Activated CD4-positive, alpha-beta memory T cell treated with anti-CD3 and anti-CD28 coated beads for 36 hours (primary cell): ENCODE data around the gene USP27X. TPM values are rescaled to one million over a fixed set of nuclear protein-coding genes. Genes with fewer than 3 reads are reported as not detected.
A peak's percentile ranks its signal among the peaks of the same experiment; 100 is the strongest.

Experiments
- CTCF ChIA-PET: fragments of 350-600 bp; sonication (Branson Sonifier 250); formaldehyde crosslinking; loops from one replicate; lab custom pipeline; 2021; ENCODE audit warnings: antibody characterized with exemption, inconsistent platforms; lab: Charles Lee
- POLR2A ChIA-PET: fragments of 350-600 bp; sonication (Branson Sonifier 250); formaldehyde crosslinking; loops from one replicate; lab custom pipeline; 2021; ENCODE audit warnings: antibody characterized with exemption; lab: Charles Lee
- DNase-seq: peaks from one replicate; pipeline ENCODE4 v3.0.0-alpha.2; 2020
- H3K27ac Mint-ChIP-seq: one replicate; pipeline ENCODE4 v1.8.0; 2021; ENCODE audit warnings: mixed read lengths
- H3K27me3 Mint-ChIP-seq: one replicate; pipeline ENCODE4 v1.8.0; 2021; ENCODE audit warnings: mixed read lengths
- H3K36me3 Mint-ChIP-seq: one replicate; pipeline ENCODE4 v1.8.0; 2021; ENCODE audit warnings: mixed read lengths
- H3K4me1 Mint-ChIP-seq: one replicate; pipeline ENCODE4 v1.8.0; 2021; ENCODE audit warnings: low read depth, mixed read lengths
- H3K4me3 Mint-ChIP-seq: one replicate; pipeline ENCODE4 v1.8.0; 2021; ENCODE audit warnings: mild to moderate bottlenecking, mixed read lengths
- H3K9me3 Mint-ChIP-seq: one replicate; pipeline ENCODE4 v1.8.0; 2021; ENCODE audit warnings: mixed read lengths
- intact Hi-C: fragments of 100-400 bp; cut with micrococcal nuclease; formaldehyde crosslinking; loops from one replicate; pipeline ENCODE4 v1.15.1; 2023
- total RNA-seq, 2 experiments: library from RNA; stranded (reverse); gene quantifications; one replicate each; pipeline ENCODE4 v1.2.3, GENCODE V29; 2021

Gene USP27X
- total RNA-seq, 2 experiments from 2014 or later: 2.0 TPM

DNA sequence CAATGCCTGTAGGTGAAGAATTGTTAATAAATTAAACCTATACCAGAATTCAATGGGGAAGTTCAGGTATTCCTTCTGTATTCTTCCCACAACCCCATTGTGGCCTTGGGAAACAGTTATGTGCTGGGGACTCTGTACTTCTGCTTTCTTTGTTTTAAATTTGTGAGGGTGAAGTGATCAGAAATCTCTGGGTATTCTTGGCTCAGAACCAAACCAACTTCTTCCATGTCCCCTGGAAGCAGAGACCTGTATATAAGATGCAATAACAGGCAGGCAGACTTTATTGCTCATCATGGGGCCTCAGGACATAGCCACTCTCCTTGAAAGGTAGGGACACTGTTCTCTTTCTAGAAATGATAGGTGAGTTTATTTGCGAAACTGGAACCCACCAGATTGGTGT lies 19.8 kb upstream of the USP27X start:
- Mint-ChIP-seq H3K36me3 (no peaks in the 10 kb centered on the region), H3K4me3 (no peak overlapping the region), H3K4me1 (no peaks in the 10 kb centered on the region), H3K9me3 (no peaks in the 10 kb centered on the region), H3K27ac (no peak overlapping the region), H3K27me3 (peaks cover 2% of the 10 kb centered on the region)
- POLR2A ChIA-PET: no interaction called here
- intact Hi-C loops: no loop called here
- CTCF ChIA-PET: no interaction called here
- no peak for DNase-seq

- H3K4me1 Mint-ChIP-seq: no peaks in the 10 kb centered on the region
- no peak overlapping the region for H3K4me3 Mint-ChIP-seq
- H3K27ac Mint-ChIP-seq: no peak overlapping the region
- POLR2A ChIA-PET: no interaction called here
- intact Hi-C loops: no loop called here
- CTCF ChIA-PET: no interaction called here
- no peaks in the 10 kb centered on the region for H3K9me3 Mint-ChIP-seq
- H3K27me3 Mint-ChIP-seq: peaks cover 2% of the 10 kb centered on the region
- H3K36me3 Mint-ChIP-seq: no peaks in the 10 kb centered on the region
- DNase-seq: no peak
Observed at GRCh38 chrX:49860867-49861535, 18.3 kb upstream of the USP27X start.

DNA sequence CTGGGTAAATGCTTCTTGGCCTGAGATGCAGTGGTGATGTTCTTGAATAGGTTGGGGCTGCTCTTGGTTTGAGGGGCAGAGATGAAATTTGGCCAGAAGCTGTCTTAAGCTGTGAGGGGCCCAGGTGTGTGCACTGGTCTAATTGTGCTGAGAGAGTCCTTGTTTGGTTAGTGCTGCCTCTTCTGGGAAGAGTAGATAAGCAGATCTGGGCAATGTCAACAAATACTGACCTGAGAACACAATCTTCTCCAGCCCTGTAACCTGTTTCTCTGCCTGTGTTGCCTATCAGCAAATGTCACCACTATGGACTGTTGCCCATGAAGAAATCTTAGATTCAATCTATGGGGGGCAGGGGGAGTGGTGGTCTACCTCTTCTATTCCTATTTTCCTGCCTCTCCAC lies 17.2 kb upstream of the USP27X start:
- DNase-seq: no peak
- ChIA-PET POLR2A (no interaction called here), CTCF (no interaction called here)
- H3K4me1 Mint-ChIP-seq: no peaks in the 10 kb centered on the region
- H3K27me3 Mint-ChIP-seq: peaks cover 2% of the 10 kb centered on the region
- intact Hi-C loops: no loop called here
- H3K4me3 Mint-ChIP-seq: no peak overlapping the region
- no peaks in the 10 kb centered on the region for H3K9me3 Mint-ChIP-seq
- no peak overlapping the region for H3K27ac Mint-ChIP-seq
- no peaks in the 10 kb centered on the region for H3K36me3 Mint-ChIP-seq

GRCh38 chrX:49868739-49869138 lies 10.5 kb upstream of the USP27X start:
- H3K27me3 Mint-ChIP-seq: peaks cover 2% of the 10 kb centered on the region
- POLR2A ChIA-PET: no interaction called here
- no peaks in the 10 kb centered on the region for H3K4me1 Mint-ChIP-seq
- CTCF ChIA-PET: interaction anchor here (1.3 kb wide), 1 partner anchor 16 kb away, joined by 3 read pairs; no protein-coding TSS in a partner anchor
- H3K4me3 Mint-ChIP-seq: no peak overlapping the region
- H3K36me3 Mint-ChIP-seq: no peaks in the 10 kb centered on the region
- intact Hi-C loops: no loop called here
- no peak for DNase-seq
- H3K9me3 Mint-ChIP-seq: no peaks in the 10 kb centered on the region
- no peak overlapping the region for H3K27ac Mint-ChIP-seq

DNA sequence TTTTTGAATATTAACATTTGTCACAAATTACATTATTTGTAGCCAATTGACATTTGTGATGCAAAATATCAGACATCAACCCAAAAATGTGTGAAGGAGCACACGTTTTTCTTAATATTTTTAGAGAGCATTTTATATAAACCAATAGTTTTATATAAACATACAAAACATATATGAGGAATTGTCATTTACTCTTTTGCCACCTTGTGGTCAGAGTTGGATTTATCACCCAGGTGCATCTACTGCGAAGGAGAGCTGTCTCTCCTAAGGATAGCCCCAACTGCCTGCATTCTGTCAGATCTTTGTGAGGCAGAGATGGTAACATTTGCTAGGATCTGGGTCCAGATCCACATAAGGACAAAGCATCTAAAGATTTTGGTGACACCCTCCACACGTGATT lies 2.5 kb upstream of the USP27X start:
- ChIA-PET POLR2A (no interaction called here), CTCF (interaction anchor here (0.9 kb wide), 2 partner anchors 30 to 36 kb away, joined by 3 read pairs; no protein-coding TSS in a partner anchor)
- Mint-ChIP-seq H3K4me3 (no peak overlapping the region), H3K36me3 (no peaks in the 10 kb centered on the region), H3K27ac (no peak overlapping the region), H3K27me3 (no peaks in the 10 kb centered on the region), H3K9me3 (no peaks in the 10 kb centered on the region), H3K4me1 (peaks cover 30% of the 10 kb centered on the region)
- peak; percentile 11 for DNase-seq
- intact Hi-C loops: loop anchor here (1.0 to 5.0 kb wide), 3 partner anchors 36 to 684 kb away; no protein-coding TSS in a partner anchor

GRCh38 chrX:49877397-49878101 lies 1.7 kb upstream of the USP27X start:
- no peak overlapping the region for H3K4me3 Mint-ChIP-seq
- no peaks in the 10 kb centered on the region for H3K9me3 Mint-ChIP-seq
- ChIA-PET POLR2A (no interaction called here), CTCF (interaction anchor here (0.9 to 2.0 kb wide), 3 partner anchors 29 to 42 kb away, joined by 3 to 8 read pairs (median 3); no protein-coding TSS in a partner anchor)
- H3K4me1 Mint-ChIP-seq: peaks cover 31% of the 10 kb centered on the region
- no peaks in the 10 kb centered on the region for H3K36me3 Mint-ChIP-seq
- intact Hi-C loops: loop anchor here (1.0 to 5.0 kb wide), 3 partner anchors 37 to 685 kb away; no protein-coding TSS in a partner anchor
- DNase-seq: no peak
- H3K27me3 Mint-ChIP-seq: no peaks in the 10 kb centered on the region
- no peak overlapping the region for H3K27ac Mint-ChIP-seq

GRCh38 chrX:49878128-49878833 lies 1.0 kb upstream of the USP27X start:
- Mint-ChIP-seq H3K4me3 (peak overlapping the region; percentile 66), H3K9me3 (no peaks in the 10 kb centered on the region), H3K27ac (no peak overlapping the region), H3K27me3 (no peaks in the 10 kb centered on the region), H3K36me3 (no peaks in the 10 kb centered on the region), H3K4me1 (peaks cover 33% of the 10 kb centered on the region)
- DNase-seq: no peak
- POLR2A ChIA-PET: no interaction called here
- intact Hi-C loops: loop anchor here (5.0 kb wide), 2 partner anchors 116 to 686 kb away; no protein-coding TSS in a partner anchor
- CTCF ChIA-PET: interaction anchor here (2.0 kb wide), 1 partner anchor 41 kb away, joined by 8 read pairs; no protein-coding TSS in a partner anchor

DNA sequence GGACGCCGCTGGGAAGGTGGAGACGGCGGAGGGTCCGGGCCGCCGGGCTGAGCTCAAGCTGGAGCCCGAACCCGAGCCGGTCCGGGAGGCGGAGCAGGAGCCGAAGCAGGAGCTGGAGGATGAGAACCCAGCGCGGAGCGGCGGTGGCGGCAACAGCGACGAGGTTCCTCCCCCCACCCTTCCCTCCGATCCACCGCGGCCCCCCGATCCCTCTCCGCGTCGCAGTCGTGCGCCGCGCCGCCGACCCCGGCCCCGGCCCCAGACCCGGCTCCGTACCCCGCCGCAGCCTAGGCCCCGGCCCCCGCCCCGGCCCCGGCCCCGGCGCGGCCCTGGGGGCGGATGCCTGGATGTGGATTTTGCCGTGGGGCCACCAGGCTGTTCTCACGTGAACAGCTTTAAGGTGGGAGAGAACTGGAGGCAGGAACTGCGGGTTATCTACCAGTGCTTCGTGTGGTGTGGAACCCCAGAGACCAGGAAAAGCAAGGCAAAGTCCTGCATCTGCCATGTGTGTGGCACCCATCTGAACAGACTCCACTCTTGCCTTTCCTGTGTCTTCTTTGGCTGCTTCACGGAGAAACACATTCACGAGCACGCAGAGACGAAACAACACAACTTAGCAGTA lies 483 bp downstream of the USP27X start:
- CTCF ChIA-PET: interaction anchor here (1.5 to 2.0 kb wide), 2 partner anchors 40 to 43 kb away, joined by 5 to 8 read pairs; partner anchors contain the start of gene CLCN5
- no peaks in the 10 kb centered on the region for H3K9me3 Mint-ChIP-seq
- peaks cover 36% of the 10 kb centered on the region for H3K4me1 Mint-ChIP-seq
- H3K4me3 Mint-ChIP-seq: peak overlapping the region; percentile 74
- peak overlapping the region; percentile 42 for H3K27ac Mint-ChIP-seq
- peaks cover 2% of the 10 kb centered on the region for H3K36me3 Mint-ChIP-seq
- no peaks in the 10 kb centered on the region for H3K27me3 Mint-ChIP-seq
- DNase-seq: no peak
- intact Hi-C loops: loop anchor here (1.0 to 5.0 kb wide), 3 partner anchors 43 to 687 kb away; partner anchors contain the start of gene CLCN5
- POLR2A ChIA-PET: no interaction called here

GRCh38 chrX:49880668-49881067 lies 1.4 kb downstream of the USP27X start:
- Mint-ChIP-seq H3K4me3 (no peak overlapping the region), H3K4me1 (peaks cover 36% of the 10 kb centered on the region), H3K9me3 (no peaks in the 10 kb centered on the region), H3K36me3 (peaks cover 2% of the 10 kb centered on the region), H3K27ac (no peak overlapping the region), H3K27me3 (no peaks in the 10 kb centered on the region)
- intact Hi-C loops: no loop called here
- DNase-seq: no peak
- POLR2A ChIA-PET: no interaction called here
- CTCF ChIA-PET: interaction anchor here (1.5 to 1.9 kb wide), 2 partner anchors 38 to 42 kb away, joined by 5 to 8 read pairs; partner anchors contain the start of gene CLCN5

DNA sequence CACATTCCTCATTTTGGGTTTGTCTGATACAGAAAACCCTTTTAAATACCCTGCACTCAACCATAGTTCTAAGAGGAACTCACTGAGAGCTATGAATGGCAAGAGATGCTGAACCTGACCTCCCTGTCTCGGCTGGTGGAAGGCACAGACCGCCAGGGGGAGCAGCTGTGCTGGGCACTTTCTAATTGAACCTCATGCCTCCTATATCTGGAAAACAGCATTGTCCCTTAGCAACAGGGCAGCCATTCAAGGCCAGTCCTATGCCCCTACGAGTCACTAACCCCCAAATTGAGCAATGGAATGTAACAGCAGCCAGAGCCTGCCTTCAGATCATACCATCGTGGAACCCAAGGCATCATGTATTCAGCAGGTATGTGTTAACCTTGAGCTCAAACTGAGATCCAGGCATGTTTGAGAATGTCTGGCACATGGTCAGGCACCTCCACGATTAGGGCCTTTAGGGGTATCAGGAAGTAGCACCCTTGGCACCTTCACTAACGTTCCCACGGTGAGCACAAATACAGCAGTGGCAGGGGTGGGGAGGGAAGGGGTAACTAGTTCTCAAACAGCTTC lies 5.1 kb downstream of the USP27X start:
- POLR2A ChIA-PET: no interaction called here
- peaks cover 2% of the 10 kb centered on the region for H3K36me3 Mint-ChIP-seq
- intact Hi-C loops: no loop called here

GRCh38 chrX:49892542-49892941 lies 13.3 kb downstream of the USP27X start:
- ChIA-PET CTCF (interaction anchor here (0.9 kb wide), 1 partner anchor 9 kb away, joined by 3 read pairs; no protein-coding TSS in a partner anchor), POLR2A (no interaction called here)
- Mint-ChIP-seq H3K27ac (no peak overlapping the region), H3K9me3 (peaks cover 10% of the 10 kb centered on the region), H3K4me3 (no peak overlapping the region), H3K36me3 (peaks cover 5% of the 10 kb centered on the region), H3K4me1 (no peaks in the 10 kb centered on the region), H3K27me3 (peaks cover 9% of the 10 kb centered on the region)
- no peak for DNase-seq
- intact Hi-C loops: no loop called here

More for the DNA sequence above, 5.1 kb downstream of the USP27X start:
- H3K27ac Mint-ChIP-seq: no peak overlapping the region
- CTCF ChIA-PET: interaction anchor here (1.1 to 3.1 kb wide), 10 partner anchors 9 to 1910 kb away, joined by 3 to 41 read pairs (median 4); partner anchors contain the start of gene CLCN5
- H3K9me3 Mint-ChIP-seq: no peaks in the 10 kb centered on the region
- no peak overlapping the region for H3K4me3 Mint-ChIP-seq
- peaks cover 23% of the 10 kb centered on the region for H3K4me1 Mint-ChIP-seq
- DNase-seq: peak; percentile 67
- no peaks in the 10 kb centered on the region for H3K27me3 Mint-ChIP-seq
